ENCODE data around the gene YIPF2.

The YIPF2 gene

DNA sequence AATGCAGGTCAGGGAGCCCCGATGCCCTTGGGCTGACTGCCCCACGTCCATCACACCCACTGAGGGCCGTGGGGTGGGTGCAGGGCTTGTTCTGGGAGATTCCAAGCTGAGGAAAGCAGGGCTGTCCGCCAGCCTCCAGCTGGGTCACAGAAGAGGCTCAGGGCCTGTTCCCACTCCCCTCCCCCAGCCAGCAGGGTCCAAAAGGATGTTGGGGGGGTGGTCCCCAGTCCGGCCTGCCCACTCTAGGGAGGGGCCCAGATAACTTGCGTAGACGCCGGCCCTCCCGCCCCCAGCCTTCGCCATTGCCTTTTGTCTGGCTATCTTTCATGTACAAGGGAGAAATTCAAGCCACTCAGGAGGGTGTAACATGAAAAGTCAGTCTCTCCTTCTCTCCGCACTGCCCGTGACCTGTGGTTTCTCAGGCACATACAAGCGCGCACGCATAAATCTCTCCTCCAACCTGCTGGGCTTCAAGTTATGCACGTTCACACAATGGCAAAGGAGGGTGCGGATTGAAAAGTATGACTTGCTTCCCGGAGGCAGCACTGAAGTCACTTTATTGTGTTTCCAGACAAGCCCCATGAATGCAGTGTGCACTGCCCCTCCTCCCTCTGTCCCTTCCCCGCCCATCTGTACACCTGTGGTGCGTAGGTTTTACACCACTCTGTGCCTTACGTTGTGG lies 36.9 kb downstream of the YIPF2 start:
- DNase-seq (ENCODE audit: extremely low spot score) = no peak
- TF ChIP-seq L3MBTL2 (conservative IDR thresholded peaks at IDR 0.05) (no peak), ELF4 (IDR thresholded peaks at IDR 0.05) (no peak)
- POLR2A ChIA-PET = no interaction called here
- CTCF ChIA-PET = interaction anchor here (0.7 to 1.1 kb wide), 2 partner anchors 27 to 383 kb away, joined by 3 read pairs; no protein-coding TSS in a partner anchor

DNA sequence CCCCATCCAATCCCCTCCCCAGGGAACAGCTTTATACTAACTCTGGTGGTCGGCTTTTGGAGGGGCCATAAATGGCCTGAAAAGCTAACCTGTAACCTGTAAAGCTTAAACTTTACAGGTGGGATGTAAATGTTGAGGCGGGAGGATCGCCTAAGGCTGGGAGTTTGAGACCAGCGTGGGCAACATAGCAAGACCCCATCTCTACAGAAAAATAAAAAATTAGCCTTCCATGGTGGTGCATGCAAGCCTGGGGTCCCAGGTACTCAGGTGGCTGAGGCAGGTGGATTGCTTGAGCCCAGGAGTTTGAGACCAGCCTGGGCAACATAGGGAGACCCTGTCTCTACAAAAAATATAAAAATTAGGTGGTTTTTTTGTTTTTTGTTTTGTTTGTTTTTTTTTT lies 38.6 kb downstream of the YIPF2 start:
- no peak for DNase-seq (ENCODE audit: extremely low spot score)
- CTCF ChIA-PET = no interaction called here
- POLR2A ChIA-PET = no interaction called here
- TF ChIP-seq ELF4 (IDR thresholded peaks at IDR 0.05) (no peak), LEF1 (IDR thresholded peaks at IDR 0.05; ENCODE audit: borderline replicate concordance) (no peak), SP1 (IDR thresholded peaks at IDR 0.05) (no peak), CTBP1 (IDR thresholded peaks at IDR 0.05; ENCODE audit: borderline replicate concordance) (no peak), ZNF384 (IDR thresholded peaks at IDR 0.05) (no peak), ARNT (IDR thresholded peaks at IDR 0.05) (no peak), FOXK2 (IDR thresholded peaks at IDR 0.05) (no peak), BHLHE40 (IDR thresholded peaks at IDR 0.05; ENCODE audit: borderline replicate concordance) (no peak), SUZ12 (IDR thresholded peaks at IDR 0.05) (no peak), FOXA1 (IDR thresholded peaks at IDR 0.05) (no peak), L3MBTL2 (conservative IDR thresholded peaks at IDR 0.05) (no peak), TARDBP (IDR thresholded peaks at IDR 0.05) (no peak), FOXM1 (IDR thresholded peaks at IDR 0.05; ENCODE audit: borderline replicate concordance) (no peak), HDGF (IDR thresholded peaks at IDR 0.05; ENCODE audit: borderline replicate concordance) (no peak), NFRKB (IDR thresholded peaks at IDR 0.05) (no peak)
- TF ChIP-seq, protein P1, sequence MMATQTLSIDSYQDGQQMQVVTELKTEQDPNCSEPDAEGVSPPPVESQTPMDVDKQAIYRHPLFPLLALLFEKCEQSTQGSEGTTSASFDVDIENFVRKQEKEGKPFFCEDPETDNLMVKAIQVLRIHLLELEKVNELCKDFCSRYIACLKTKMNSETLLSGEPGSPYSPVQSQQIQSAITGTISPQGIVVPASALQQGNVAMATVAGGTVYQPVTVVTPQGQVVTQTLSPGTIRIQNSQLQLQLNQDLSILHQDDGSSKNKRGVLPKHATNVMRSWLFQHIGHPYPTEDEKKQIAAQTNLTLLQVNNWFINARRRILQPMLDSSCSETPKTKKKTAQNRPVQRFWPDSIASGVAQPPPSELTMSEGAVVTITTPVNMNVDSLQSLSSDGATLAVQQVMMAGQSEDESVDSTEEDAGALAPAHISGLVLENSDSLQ (IDR thresholded peaks at IDR 0.05) = no peak

DNA sequence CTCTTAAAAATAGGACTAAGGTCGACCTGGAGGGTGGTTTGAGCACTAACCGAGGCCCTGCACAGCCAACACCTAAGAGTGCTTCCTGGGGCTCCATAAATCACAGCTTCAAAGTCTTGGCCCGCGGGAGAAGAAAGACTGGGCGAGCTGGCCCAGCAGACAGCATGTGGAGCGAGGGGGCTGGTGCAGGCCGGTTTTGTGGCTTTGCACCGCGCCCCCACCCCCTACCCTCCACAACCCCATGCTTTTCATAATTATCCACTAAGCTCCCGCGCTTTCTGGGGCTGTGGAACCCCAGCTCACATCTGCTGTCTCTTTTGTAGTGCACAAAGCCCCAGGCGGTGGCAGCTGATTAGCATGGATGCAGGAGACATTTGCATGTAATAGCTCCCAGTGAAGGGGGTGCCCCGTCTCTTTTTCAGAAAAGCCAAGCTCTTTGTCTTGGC lies 40.0 kb downstream of the YIPF2 start:
- TF ChIP-seq FOXA1 (IDR thresholded peaks at IDR 0.05) (no peak), NFRKB (IDR thresholded peaks at IDR 0.05) (no peak), FOXK2 (IDR thresholded peaks at IDR 0.05) (no peak), SP1 (IDR thresholded peaks at IDR 0.05) (no peak), CTBP1 (IDR thresholded peaks at IDR 0.05; ENCODE audit: borderline replicate concordance) (no peak), ELF4 (IDR thresholded peaks at IDR 0.05) (no peak), SUZ12 (IDR thresholded peaks at IDR 0.05) (no peak)
- ChIA-PET CTCF (interaction anchor here (1.0 to 1.8 kb wide), 5 partner anchors 16 to 147 kb away, joined by 3 to 7 read pairs (median 3); partner anchors contain the start of gene CARM1), POLR2A (interaction anchor here (1.1 to 1.6 kb wide), 2 partner anchors 9 to 30 kb away, joined by 3 to 10 read pairs; no protein-coding TSS in a partner anchor)
- DNase-seq (ENCODE audit: extremely low spot score) = no peak

DNA sequence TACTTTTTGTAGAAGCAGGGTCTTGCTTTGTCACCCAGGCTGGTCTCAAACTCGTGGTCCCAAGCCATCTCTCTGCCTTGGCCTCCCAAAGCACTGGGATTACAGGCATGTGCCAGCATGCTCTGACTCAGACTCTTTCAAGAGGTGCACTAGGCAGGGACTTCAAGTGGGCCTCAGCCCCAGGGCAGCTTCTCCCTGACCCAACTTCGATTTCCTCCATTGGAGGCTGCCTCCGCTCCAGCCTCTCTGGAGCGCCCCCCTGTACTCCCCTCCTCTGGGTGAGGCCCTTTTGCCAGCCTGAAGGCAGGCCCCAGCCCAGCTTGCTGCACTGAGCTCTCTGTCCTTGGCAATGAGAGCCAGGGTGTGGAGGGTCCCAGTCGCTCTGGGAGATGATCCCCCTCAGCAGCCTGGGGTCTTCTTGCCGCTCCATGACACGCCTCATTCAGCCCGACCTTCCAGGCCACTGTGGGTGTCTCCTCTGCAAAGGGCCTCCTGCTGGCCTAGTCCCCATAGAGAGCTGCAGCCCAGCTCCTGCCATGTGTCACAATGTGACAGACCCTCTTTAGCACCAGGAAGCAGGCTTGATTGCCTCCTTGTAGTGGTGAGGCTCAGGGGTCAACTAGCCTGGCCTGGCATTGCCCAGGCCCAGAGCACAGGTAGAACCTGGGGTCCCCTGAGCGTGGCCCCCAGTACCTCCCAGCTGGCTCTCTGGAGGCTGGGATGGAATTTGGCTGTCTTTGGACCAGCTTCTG lies 40.6 kb downstream of the YIPF2 start:
- TF ChIP-seq CTBP1 (IDR thresholded peaks at IDR 0.05; ENCODE audit: borderline replicate concordance) = no peak
- TF ChIP-seq, protein P1 (IDR thresholded peaks at IDR 0.05) = no peak
- TF ChIP-seq TARDBP (IDR thresholded peaks at IDR 0.05) = no peak
- no peak for TF ChIP-seq ZNF384 (IDR thresholded peaks at IDR 0.05)
- TF ChIP-seq BHLHE40 (IDR thresholded peaks at IDR 0.05; ENCODE audit: borderline replicate concordance) = no peak
- no peak for TF ChIP-seq SUZ12 (IDR thresholded peaks at IDR 0.05)
- TF ChIP-seq ARNT (IDR thresholded peaks at IDR 0.05) = no peak
- CTCF ChIA-PET = interaction anchor here (1.0 to 1.8 kb wide), 5 partner anchors 15 to 148 kb away, joined by 3 to 7 read pairs (median 3); partner anchors contain the start of gene CARM1
- POLR2A ChIA-PET = interaction anchor here (1.1 to 1.6 kb wide), 2 partner anchors 8 to 31 kb away, joined by 3 to 10 read pairs; no protein-coding TSS in a partner anchor
- DNase-seq (ENCODE audit: extremely low spot score) = no peak

DNA sequence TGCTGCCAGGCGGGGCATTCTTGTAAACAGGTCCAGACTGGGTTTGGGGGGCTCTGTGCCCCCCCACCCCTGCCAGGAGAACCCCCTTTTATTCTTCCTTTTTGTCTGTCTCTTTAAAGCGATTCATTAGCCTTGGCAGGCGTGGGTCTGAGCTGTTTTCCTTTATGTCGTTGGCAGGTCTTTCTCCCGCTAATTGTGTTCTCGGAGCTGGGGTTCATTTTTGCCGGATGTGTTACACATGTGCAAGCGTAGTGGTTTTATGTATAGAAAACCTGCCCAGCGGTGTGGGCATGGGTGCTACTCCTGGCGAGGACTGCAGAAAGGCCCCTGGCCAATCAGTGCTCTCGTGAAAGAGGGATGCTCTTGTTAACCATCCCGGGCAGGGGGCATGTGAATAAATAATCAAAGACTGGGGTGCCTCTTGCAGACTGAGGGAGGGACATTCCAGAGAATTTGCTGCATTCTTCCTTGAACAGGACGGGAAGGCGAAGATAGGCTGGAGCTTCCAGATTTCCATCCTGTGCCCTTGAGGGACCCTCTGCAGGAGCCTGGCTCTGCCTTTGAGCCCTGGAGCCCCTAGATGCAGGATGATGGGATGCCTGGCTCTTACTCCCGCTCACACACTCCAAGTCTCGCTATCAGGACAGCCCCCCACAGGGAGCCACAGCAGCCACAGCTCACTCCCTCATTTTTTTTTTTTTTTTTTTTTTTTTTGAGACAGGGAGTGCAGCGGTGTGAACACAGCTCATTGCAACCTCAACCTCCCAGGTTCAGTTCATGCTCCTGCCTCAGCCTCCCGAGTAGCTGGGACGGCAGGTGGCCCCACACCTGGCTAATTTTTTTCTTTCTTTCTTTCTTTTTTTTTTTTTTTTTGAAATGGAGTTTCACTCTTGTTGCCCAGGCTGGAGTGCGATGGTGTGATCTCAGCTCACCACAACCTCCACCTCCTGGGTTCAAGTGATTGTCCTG lies 43.0 kb downstream of the YIPF2 start:
- CTCF ChIA-PET = interaction anchor here (0.6 to 1.1 kb wide), 4 partner anchors 14 to 1190 kb away, joined by 3 to 5 read pairs (median 3); partner anchors contain the start of gene CARM1
- DNase-seq (ENCODE audit: extremely low spot score) = no peak
- POLR2A ChIA-PET = no interaction called here
- TF ChIP-seq ZNF384 (IDR thresholded peaks at IDR 0.05) (peak; percentile 81), FOXM1 (IDR thresholded peaks at IDR 0.05; ENCODE audit: borderline replicate concordance) (no peak), SUZ12 (IDR thresholded peaks at IDR 0.05) (no peak), BHLHE40 (IDR thresholded peaks at IDR 0.05; ENCODE audit: borderline replicate concordance) (no peak)
- TF ChIP-seq, protein P1 (IDR thresholded peaks at IDR 0.05) = no peak
